ENCODE results near the gene UMAD1.

Gene UMAD1

GRCh38 chr7:7841027-7841426 is 200.5 kb downstream of the UMAD1 start:
- Histone ChIP-seq H3K27ac (replicated peaks) (no peak overlapping the region), H3K27me3 (ENCODE audit: insufficient read depth, poor library complexity, severe bottlenecking) (no peaks in the 10 kb centered on the region), H3K4me3 (replicated peaks; ENCODE audit: insufficient read depth, low read length) (no peak overlapping the region)
- DNase-seq (ENCODE audit: low read depth in 1 of 2, low spot score in 1 of 2), result no peak
- no peak for TF ChIP-seq POLR2AphosphoS5 (IDR thresholded peaks at IDR 0.05; ENCODE audit: low read depth)
- TF ChIP-seq GABPA (IDR thresholded peaks at IDR 0.05; ENCODE audit: low read depth), result no peak
- TF ChIP-seq SPI1 (IDR thresholded peaks at IDR 0.05; ENCODE audit: borderline replicate concordance, low read depth), result no peak
- no peak for TF ChIP-seq CTCF (IDR thresholded peaks at IDR 0.05; ENCODE audit: insufficient read depth, low read length)
- TF ChIP-seq REST (IDR thresholded peaks at IDR 0.05; ENCODE audit: insufficient replicate concordance, low read depth), result no peak

GRCh38 chr7:7843240-7843639 is 202.7 kb downstream of the UMAD1 start:
- DNase-seq (ENCODE audit: low read depth in 1 of 2, low spot score in 1 of 2), result no peak
- Histone ChIP-seq H3K27me3 (ENCODE audit: insufficient read depth, poor library complexity, severe bottlenecking) (no peaks in the 10 kb centered on the region), H3K27ac (replicated peaks) (no peak overlapping the region), H3K4me3 (replicated peaks; ENCODE audit: insufficient read depth, low read length) (no peak overlapping the region)
- no peak for TF ChIP-seq POLR2AphosphoS5 (IDR thresholded peaks at IDR 0.05; ENCODE audit: low read depth)
- no peak for TF ChIP-seq SPI1 (IDR thresholded peaks at IDR 0.05; ENCODE audit: borderline replicate concordance, low read depth)
- TF ChIP-seq CTCF (IDR thresholded peaks at IDR 0.05; ENCODE audit: insufficient read depth, low read length), result no peak
- TF ChIP-seq GABPA (IDR thresholded peaks at IDR 0.05; ENCODE audit: low read depth), result no peak
- no peak for TF ChIP-seq REST (IDR thresholded peaks at IDR 0.05; ENCODE audit: insufficient replicate concordance, low read depth)

- no peak for DNase-seq (ENCODE audit: low read depth in 1 of 2, low spot score in 1 of 2)
- Histone ChIP-seq H3K27me3 (ENCODE audit: insufficient read depth, poor library complexity, severe bottlenecking) (no peaks in the 10 kb centered on the region), H3K4me3 (replicated peaks; ENCODE audit: insufficient read depth, low read length) (no peak overlapping the region), H3K27ac (replicated peaks) (no peak overlapping the region)
- no peak for TF ChIP-seq CTCF (IDR thresholded peaks at IDR 0.05; ENCODE audit: insufficient read depth, low read length)
- TF ChIP-seq GABPA (IDR thresholded peaks at IDR 0.05; ENCODE audit: low read depth), result no peak
- no peak for TF ChIP-seq POLR2AphosphoS5 (IDR thresholded peaks at IDR 0.05; ENCODE audit: low read depth)
- TF ChIP-seq REST (IDR thresholded peaks at IDR 0.05; ENCODE audit: insufficient replicate concordance, low read depth), result no peak
- no peak for TF ChIP-seq SPI1 (IDR thresholded peaks at IDR 0.05; ENCODE audit: borderline replicate concordance, low read depth)
Observed at GRCh38 chr7:7843972-7844371, 203.4 kb downstream of the UMAD1 start.

All from HL-60 (cell line).